Right renal cortex interstitium (tissue), 3 donors: Measurements from ENCODE around the gene XRCC5. TPM values are rescaled to one million over a fixed set of nuclear protein-coding genes. Genes with fewer than 3 reads are reported as not detected.

ENCODE experiments used
- DNase-seq, 3 donors: peaks; one replicate each; pipeline ENCODE4 v3.0.0-alpha.2; 2013; ENCODE audit warnings: low read depth in 3 of 3, low spot score in 2 of 3
- polyA plus RNA-seq, 3 donors: library from polyadenylated mRNA; unstranded; fragments of 120-200 nt; gene quantifications; one replicate each; pipeline ENCODE4 v1.2.1, GENCODE V29; 2013; ENCODE audit not compliant: insufficient read length in 3 of 3

XRCC5 gene
- polyA plus RNA-seq, 3 donors, result 364 to 420 (median 409) TPM

- DNase-seq, result no peak
Observed at GRCh38 chr2:216149741-216150140, 40.6 kb downstream of the XRCC5 start.

- no peak for DNase-seq
Observed at GRCh38 chr2:216151313-216152025, 42.3 kb downstream of the XRCC5 start.

- DNase-seq, result no peak
Observed at GRCh38 chr2:216155954-216156353, 46.8 kb downstream of the XRCC5 start.

GRCh38 chr2:216156822-216157221 is 47.7 kb downstream of the XRCC5 start:
- DNase-seq, result no peak

- no peak for DNase-seq
Observed at GRCh38 chr2:216159144-216159543, 50.0 kb downstream of the XRCC5 start.

- no peak for DNase-seq
Observed at GRCh38 chr2:216159646-216160045, 50.5 kb downstream of the XRCC5 start.

- no peak for DNase-seq
Observed at GRCh38 chr2:216160786-216161185, 51.6 kb downstream of the XRCC5 start.

- no peak for DNase-seq
Observed at GRCh38 chr2:216161967-216162366, 52.8 kb downstream of the XRCC5 start.

- no peak for DNase-seq
Observed at GRCh38 chr2:216163518-216163917, 54.4 kb downstream of the XRCC5 start.

- DNase-seq, result no peak
Observed at GRCh38 chr2:216164087-216164486, 54.9 kb downstream of the XRCC5 start.

- no peak for DNase-seq
Observed at GRCh38 chr2:216164576-216164975, 55.4 kb downstream of the XRCC5 start.

GRCh38 chr2:216165711-216166110 is 56.6 kb downstream of the XRCC5 start:
- no peak for DNase-seq

GRCh38 chr2:216169087-216169486 is 59.9 kb downstream of the XRCC5 start:
- no peak for DNase-seq

- DNase-seq, result no peak
Observed at GRCh38 chr2:216170076-216170763, 61.1 kb downstream of the XRCC5 start.

GRCh38 chr2:216171011-216171410 is 61.9 kb downstream of the XRCC5 start:
- no peak for DNase-seq

- DNase-seq, result no peak
Observed at GRCh38 chr2:216172493-216172892, 63.3 kb downstream of the XRCC5 start.

- no peak for DNase-seq
Observed at GRCh38 chr2:216179015-216179414, 69.9 kb downstream of the XRCC5 start.

GRCh38 chr2:216181351-216181750 is 72.2 kb downstream of the XRCC5 start:
- DNase-seq, result no peak

GRCh38 chr2:216181953-216182461 is 72.9 kb downstream of the XRCC5 start:
- no peak for DNase-seq

- no peak for DNase-seq
Observed at GRCh38 chr2:216183462-216183861, 74.3 kb downstream of the XRCC5 start.

- no peak for DNase-seq
Observed at GRCh38 chr2:216188559-216188850, 79.4 kb downstream of the XRCC5 start.

GRCh38 chr2:216188956-216189355 is 79.8 kb downstream of the XRCC5 start:
- DNase-seq, result no peak
